ENCODE measurements around the gene FBRSL1.

Gene FBRSL1

GRCh38 chr12:132479938-132480622 is 9.9 kb upstream of the FBRSL1 start:
- in situ Hi-C loops (cut with HindIII; ENCODE audit: low pct_ligation_motif_present, low pct_unique_long_range_greater_than_20kb, low sequenced_read_pairs), result no loop called here
- no peak for DNase-seq

GRCh38 chr12:132480623-132481132 is 9.3 kb upstream of the FBRSL1 start:
- in situ Hi-C loops (cut with HindIII; ENCODE audit: low pct_ligation_motif_present, low pct_unique_long_range_greater_than_20kb, low sequenced_read_pairs), result no loop called here
- no peak for DNase-seq

GRCh38 chr12:132481345-132481744 is 8.6 kb upstream of the FBRSL1 start:
- DNase-seq, result no peak
- in situ Hi-C loops (cut with HindIII; ENCODE audit: low pct_ligation_motif_present, low pct_unique_long_range_greater_than_20kb, low sequenced_read_pairs), result no loop called here

- in situ Hi-C loops (cut with HindIII; ENCODE audit: low pct_ligation_motif_present, low pct_unique_long_range_greater_than_20kb, low sequenced_read_pairs), result no loop called here
- DNase-seq, result no peak
Observed at GRCh38 chr12:132481771-132482745, 7.9 kb upstream of the FBRSL1 start.

- in situ Hi-C loops (cut with HindIII; ENCODE audit: low pct_ligation_motif_present, low pct_unique_long_range_greater_than_20kb, low sequenced_read_pairs), result no loop called here
- no peak for DNase-seq
Observed at GRCh38 chr12:132482771-132483170, 7.2 kb upstream of the FBRSL1 start.

GRCh38 chr12:132483208-132483607 is 6.7 kb upstream of the FBRSL1 start:
- in situ Hi-C loops (cut with HindIII; ENCODE audit: low pct_ligation_motif_present, low pct_unique_long_range_greater_than_20kb, low sequenced_read_pairs), result no loop called here
- no peak for DNase-seq

GRCh38 chr12:132483612-132484011 is 6.3 kb upstream of the FBRSL1 start:
- no peak for DNase-seq
- in situ Hi-C loops (cut with HindIII; ENCODE audit: low pct_ligation_motif_present, low pct_unique_long_range_greater_than_20kb, low sequenced_read_pairs), result no loop called here

GRCh38 chr12:132484183-132484890 is 5.6 kb upstream of the FBRSL1 start:
- in situ Hi-C loops (cut with HindIII; ENCODE audit: low pct_ligation_motif_present, low pct_unique_long_range_greater_than_20kb, low sequenced_read_pairs), result no loop called here
- DNase-seq, result no peak

GRCh38 chr12:132484891-132485441 is 5.0 kb upstream of the FBRSL1 start:
- no peak for DNase-seq
- in situ Hi-C loops (cut with HindIII; ENCODE audit: low pct_ligation_motif_present, low pct_unique_long_range_greater_than_20kb, low sequenced_read_pairs), result no loop called here

- in situ Hi-C loops (cut with HindIII; ENCODE audit: low pct_ligation_motif_present, low pct_unique_long_range_greater_than_20kb, low sequenced_read_pairs), result no loop called here
- DNase-seq, result no peak
Observed at GRCh38 chr12:132485619-132486018, 4.3 kb upstream of the FBRSL1 start.

- in situ Hi-C loops (cut with HindIII; ENCODE audit: low pct_ligation_motif_present, low pct_unique_long_range_greater_than_20kb, low sequenced_read_pairs), result no loop called here
- no peak for DNase-seq
Observed at GRCh38 chr12:132486168-132486567, 3.8 kb upstream of the FBRSL1 start.

- in situ Hi-C loops (cut with HindIII; ENCODE audit: low pct_ligation_motif_present, low pct_unique_long_range_greater_than_20kb, low sequenced_read_pairs), result no loop called here
- no peak for DNase-seq
Observed at GRCh38 chr12:132486576-132486975, 3.4 kb upstream of the FBRSL1 start.

- no peak for DNase-seq
- in situ Hi-C loops (cut with HindIII; ENCODE audit: low pct_ligation_motif_present, low pct_unique_long_range_greater_than_20kb, low sequenced_read_pairs), result no loop called here
Observed at GRCh38 chr12:132487311-132487741, 2.6 kb upstream of the FBRSL1 start.

GRCh38 chr12:132488127-132489077 is 1.5 kb upstream of the FBRSL1 start:
- in situ Hi-C loops (cut with HindIII; ENCODE audit: low pct_ligation_motif_present, low pct_unique_long_range_greater_than_20kb, low sequenced_read_pairs), result no loop called here
- no peak for DNase-seq

- in situ Hi-C loops (cut with HindIII; ENCODE audit: low pct_ligation_motif_present, low pct_unique_long_range_greater_than_20kb, low sequenced_read_pairs), result no loop called here
- DNase-seq, result no peak
Observed at GRCh38 chr12:132489078-132489601, 811 bp upstream of the FBRSL1 start.

- in situ Hi-C loops (cut with HindIII; ENCODE audit: low pct_ligation_motif_present, low pct_unique_long_range_greater_than_20kb, low sequenced_read_pairs), result no loop called here
- DNase-seq, result peak; percentile 46
Observed at GRCh38 chr12:132490422-132491137, 629 bp downstream of the FBRSL1 start.

- in situ Hi-C loops (cut with HindIII; ENCODE audit: low pct_ligation_motif_present, low pct_unique_long_range_greater_than_20kb, low sequenced_read_pairs), result no loop called here
- no peak for DNase-seq
Observed at GRCh38 chr12:132491138-132491663, 1.2 kb downstream of the FBRSL1 start.

All from ACHN (cell line).